ENCODE data around the gene DYRK3. TPM values are rescaled to one million over a fixed set of nuclear protein-coding genes. Genes with fewer than 3 reads are reported as not detected.

The DYRK3 gene
- total and polyA plus RNA-seq, 10 of the 15 experiments (the other 5 are each of a cell fraction or from before 2014, with no cell fraction given) = 1.6 to 12.9 (median 10.3) TPM

DNA sequence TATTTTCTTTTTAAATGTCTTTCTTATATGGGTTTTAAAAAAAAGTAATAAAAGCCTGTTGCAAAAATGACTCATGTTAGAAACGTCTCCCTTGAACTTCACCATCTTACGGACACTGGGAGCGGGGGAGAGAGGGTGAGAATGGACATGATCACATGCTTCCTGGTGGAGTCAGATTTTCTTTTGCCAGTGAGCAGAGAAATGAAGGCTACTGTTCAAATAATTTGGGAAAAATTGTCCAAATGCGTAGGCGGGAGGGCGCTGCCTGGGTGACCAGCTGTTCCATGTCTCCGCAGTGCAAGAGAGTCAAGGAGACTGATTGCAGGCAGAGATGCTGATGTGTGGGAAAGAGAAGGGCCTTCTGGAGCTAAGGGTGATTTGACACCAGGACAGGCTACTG is 46.1 kb upstream of the DYRK3 start:
- Histone ChIP-seq H3K4me2 (ENCODE audit: control insufficient read depth, insufficient read depth) (no peak overlapping the region), H3K9ac (ENCODE audit: control insufficient read depth, insufficient read depth, low read length) (no peak overlapping the region), H2AFZ (ENCODE audit: control insufficient read depth, low read depth, low read length) (no peak overlapping the region), H4K20me1 (ENCODE audit: control insufficient read depth, insufficient read depth) (no peaks in the 10 kb centered on the region), H3K4me1 (ENCODE audit: control insufficient read depth, insufficient read depth, low read length) (peaks cover 6% of the 10 kb centered on the region; the same call in 1 of the 2 replicates), H3K4me3 (no peak overlapping the region), H3K9me3 (replicated peaks; ENCODE audit: control insufficient read depth, insufficient read depth, low read length) (no peaks in the 10 kb centered on the region), H3K79me2 (ENCODE audit: control insufficient read depth, insufficient read depth, low read length) (no peaks in the 10 kb centered on the region; the same call in 1 of the 2 replicates), H3K27me3 (replicated peaks in 1 of 2; ENCODE audit: control insufficient read depth in 2 of 2, insufficient read depth in 2 of 2, low read length in 1 of 2) (no peaks in the 10 kb centered on the region), H3K27ac (ENCODE audit: control insufficient read depth, insufficient read depth) (no peak overlapping the region), H3K36me3 (ENCODE audit: control insufficient read depth in 2 of 2, insufficient read depth in 2 of 2, low read length in 1 of 2) (peaks cover 36 to 49% of the 10 kb centered on the region in 2 experiments)
- DNase-seq (ENCODE audit: low read depth, low spot score) (no peak), ATAC-seq (no peak), FAIRE-seq (no peak)
- SMC1A ChIA-PET (ENCODE audit: uncharacterized antibody, unreplicated experiment) = interaction anchor here (1.2 to 15.4 kb wide), 3 partner anchors 19 to 44 kb away, joined by 3 to 476 read pairs (median 22); no protein-coding TSS in a partner anchor
- in situ Hi-C loops (cut with MboI) = no loop called here
- RAD21 ChIA-PET (ENCODE audit: unreplicated experiment) = interaction anchor here (0.8 to 1.6 kb wide), 2 partner anchors 34 to 94 kb away, joined by 3 read pairs; no protein-coding TSS in a partner anchor
- POLR2A ChIA-PET = no interaction called here
- CTCF ChIA-PET = interaction anchor here (0.5 to 15.7 kb wide), 7 partner anchors 9 to 110 kb away, joined by 3 to 440 read pairs (median 6); no protein-coding TSS in a partner anchor
- no TSS peak for BruUV-seq (replicated peaks)
- TF ChIP-seq GABPA (IDR thresholded peaks at IDR 0.05; ENCODE audit: low read depth) = no peak
- no peak for TF ChIP-seq RAD21 (IDR thresholded peaks at IDR 0.05; ENCODE audit: insufficient read depth, low read depth, low read length)
- TF ChIP-seq SREBF1 (IDR thresholded peaks at IDR 0.05; ENCODE audit: low read length) = no peak
- no peak for TF ChIP-seq ETV6 (conservative IDR thresholded peaks at IDR 0.05 in 1 of 2, IDR thresholded peaks at IDR 0.05 in 1 of 2; ENCODE audit: borderline replicate concordance in 1 of 2, low read depth in 1 of 2)
- TF ChIP-seq, protein P1, sequence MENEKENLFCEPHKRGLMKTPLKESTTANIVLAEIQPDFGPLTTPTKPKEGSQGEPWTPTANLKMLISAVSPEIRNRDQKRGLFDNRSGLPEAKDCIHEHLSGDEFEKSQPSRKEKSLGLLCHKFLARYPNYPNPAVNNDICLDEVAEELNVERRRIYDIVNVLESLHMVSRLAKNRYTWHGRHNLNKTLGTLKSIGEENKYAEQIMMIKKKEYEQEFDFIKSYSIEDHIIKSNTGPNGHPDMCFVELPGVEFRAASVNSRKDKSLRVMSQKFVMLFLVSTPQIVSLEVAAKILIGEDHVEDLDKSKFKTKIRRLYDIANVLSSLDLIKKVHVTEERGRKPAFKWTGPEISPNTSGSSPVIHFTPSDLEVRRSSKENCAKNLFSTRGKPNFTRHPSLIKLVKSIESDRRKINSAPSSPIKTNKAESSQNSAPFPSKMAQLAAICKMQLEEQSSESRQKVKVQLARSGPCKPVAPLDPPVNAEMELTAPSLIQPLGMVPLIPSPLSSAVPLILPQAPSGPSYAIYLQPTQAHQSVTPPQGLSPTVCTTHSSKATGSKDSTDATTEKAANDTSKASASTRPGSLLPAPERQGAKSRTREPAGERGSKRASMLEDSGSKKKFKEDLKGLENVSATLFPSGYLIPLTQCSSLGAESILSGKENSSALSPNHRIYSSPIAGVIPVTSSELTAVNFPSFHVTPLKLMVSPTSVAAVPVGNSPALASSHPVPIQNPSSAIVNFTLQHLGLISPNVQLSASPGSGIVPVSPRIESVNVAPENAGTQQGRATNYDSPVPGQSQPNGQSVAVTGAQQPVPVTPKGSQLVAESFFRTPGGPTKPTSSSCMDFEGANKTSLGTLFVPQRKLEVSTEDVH (IDR thresholded peaks at IDR 0.05; ENCODE audit: low read depth, partially characterized antibody) = no peak
- TF ChIP-seq PML (IDR thresholded peaks at IDR 0.05; ENCODE audit: low read length) = no peak
- TF ChIP-seq SIX5 (IDR thresholded peaks at IDR 0.05; ENCODE audit: low read depth, low read length, severe bottlenecking) = no peak
- TF ChIP-seq, protein P2, sequence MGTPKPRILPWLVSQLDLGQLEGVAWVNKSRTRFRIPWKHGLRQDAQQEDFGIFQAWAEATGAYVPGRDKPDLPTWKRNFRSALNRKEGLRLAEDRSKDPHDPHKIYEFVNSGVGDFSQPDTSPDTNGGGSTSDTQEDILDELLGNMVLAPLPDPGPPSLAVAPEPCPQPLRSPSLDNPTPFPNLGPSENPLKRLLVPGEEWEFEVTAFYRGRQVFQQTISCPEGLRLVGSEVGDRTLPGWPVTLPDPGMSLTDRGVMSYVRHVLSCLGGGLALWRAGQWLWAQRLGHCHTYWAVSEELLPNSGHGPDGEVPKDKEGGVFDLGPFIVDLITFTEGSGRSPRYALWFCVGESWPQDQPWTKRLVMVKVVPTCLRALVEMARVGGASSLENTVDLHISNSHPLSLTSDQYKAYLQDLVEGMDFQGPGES (IDR thresholded peaks at IDR 0.05) = no peak
- TF ChIP-seq BRCA1 (IDR thresholded peaks at IDR 0.05; ENCODE audit: low read depth, low read length) = no peak
- TF ChIP-seq TCF12 (IDR thresholded peaks at IDR 0.05; ENCODE audit: low read depth, low read length) = no peak
- no peak for TF ChIP-seq FOXK2 (IDR thresholded peaks at IDR 0.05)
- intact Hi-C loops (cut with micrococcal nuclease; ENCODE audit: unreplicated experiment) = no loop called here
- 83% methylated on average over 7 of the region's 7 CpGs for WGBS (ENCODE audit: insufficient coverage, insufficient replicate concordance, low lambda C conversion rate, missing lambda C conversion rate)
